ENCODE measurements around the gene EDDM3A.

GRCh38 chr14:20706657-20707355, 38.9 kb upstream of the EDDM3A start:
- TF ChIP-seq, protein P1, sequence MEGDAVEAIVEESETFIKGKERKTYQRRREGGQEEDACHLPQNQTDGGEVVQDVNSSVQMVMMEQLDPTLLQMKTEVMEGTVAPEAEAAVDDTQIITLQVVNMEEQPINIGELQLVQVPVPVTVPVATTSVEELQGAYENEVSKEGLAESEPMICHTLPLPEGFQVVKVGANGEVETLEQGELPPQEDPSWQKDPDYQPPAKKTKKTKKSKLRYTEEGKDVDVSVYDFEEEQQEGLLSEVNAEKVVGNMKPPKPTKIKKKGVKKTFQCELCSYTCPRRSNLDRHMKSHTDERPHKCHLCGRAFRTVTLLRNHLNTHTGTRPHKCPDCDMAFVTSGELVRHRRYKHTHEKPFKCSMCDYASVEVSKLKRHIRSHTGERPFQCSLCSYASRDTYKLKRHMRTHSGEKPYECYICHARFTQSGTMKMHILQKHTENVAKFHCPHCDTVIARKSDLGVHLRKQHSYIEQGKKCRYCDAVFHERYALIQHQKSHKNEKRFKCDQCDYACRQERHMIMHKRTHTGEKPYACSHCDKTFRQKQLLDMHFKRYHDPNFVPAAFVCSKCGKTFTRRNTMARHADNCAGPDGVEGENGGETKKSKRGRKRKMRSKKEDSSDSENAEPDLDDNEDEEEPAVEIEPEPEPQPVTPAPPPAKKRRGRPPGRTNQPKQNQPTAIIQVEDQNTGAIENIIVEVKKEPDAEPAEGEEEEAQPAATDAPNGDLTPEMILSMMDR (IDR thresholded peaks at IDR 0.05): no peak
- no peak for TF ChIP-seq POLR2A (IDR thresholded peaks at IDR 0.05)
